ENCODE data around the gene RASSF8.
A peak's percentile ranks its signal among the peaks of the same experiment; 100 is the strongest.

RASSF8 gene

DNA sequence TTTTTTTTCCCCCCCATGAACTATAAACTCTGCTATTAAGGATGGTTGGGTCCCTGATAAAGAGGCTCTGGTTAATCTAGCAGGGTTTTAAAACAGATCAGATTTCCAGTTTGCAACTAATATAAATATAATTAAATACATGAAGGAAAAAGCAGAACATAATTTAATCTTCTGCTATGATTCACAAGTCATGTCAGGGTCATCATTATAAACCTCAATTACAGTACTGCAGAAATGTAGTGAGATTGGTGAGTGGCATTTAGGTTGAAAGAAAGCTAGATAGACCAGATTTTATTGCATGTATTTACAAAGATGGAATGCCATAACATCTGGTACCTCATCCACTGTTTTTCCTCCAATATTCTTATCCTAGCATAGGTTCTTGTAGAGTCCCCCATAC lies 14.5 kb upstream of the RASSF8 start:
- no peak for DNase-seq (ENCODE audit: low read depth)
- TF ChIP-seq CTCF (conservative IDR thresholded peaks at IDR 0.05; ENCODE audit: low read depth, low read length): no peak
- no peak overlapping the region for H3K4me3 ChIP-seq (ENCODE audit: low read length)

GRCh38 chr12:25949343-25949742 lies 9.1 kb upstream of the RASSF8 start:
- H3K4me3 ChIP-seq (ENCODE audit: low read length): no peak overlapping the region
- TF ChIP-seq CTCF (conservative IDR thresholded peaks at IDR 0.05; ENCODE audit: low read depth, low read length): no peak
- no peak for DNase-seq (ENCODE audit: low read depth)

- no peak for TF ChIP-seq CTCF (conservative IDR thresholded peaks at IDR 0.05; ENCODE audit: low read depth, low read length)
- no peak for DNase-seq (ENCODE audit: low read depth)
- H3K4me3 ChIP-seq (ENCODE audit: low read length): no peak overlapping the region
Measured at GRCh38 chr12:25950329-25951115, 8.0 kb upstream of the RASSF8 start.

DNA sequence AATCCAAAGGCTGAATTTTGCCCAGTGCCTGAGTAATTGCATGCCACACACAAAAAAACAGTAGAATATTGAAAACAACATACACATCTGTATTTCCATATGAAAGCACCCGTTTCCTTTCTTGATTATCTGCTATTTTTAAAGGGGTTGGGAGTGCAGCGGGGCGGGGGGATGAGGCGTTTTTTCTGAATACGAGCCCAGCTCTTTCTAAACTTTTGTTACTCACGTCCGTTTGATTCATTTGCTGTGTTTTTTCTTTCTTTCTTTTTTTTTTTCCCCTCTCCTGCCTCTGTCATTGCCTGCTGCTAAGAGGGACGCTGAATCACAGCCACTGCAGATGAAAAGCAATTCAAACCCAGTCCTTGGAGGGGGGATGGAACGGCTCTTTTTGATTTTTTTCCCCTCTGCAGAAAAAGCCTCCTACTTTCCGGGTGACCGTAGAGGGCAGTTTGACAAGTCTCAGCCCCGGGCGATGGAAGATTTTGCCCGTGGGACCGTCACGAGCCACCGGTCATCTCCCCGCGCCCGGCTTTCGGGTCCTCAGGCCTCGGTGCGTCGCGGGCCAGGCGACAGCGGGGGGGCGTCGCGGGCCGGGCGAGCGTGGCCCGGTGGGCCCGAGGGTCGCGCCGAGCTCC lies 572 bp upstream of the RASSF8 start:
- peak overlapping the region; percentile 70 for H3K4me3 ChIP-seq (ENCODE audit: low read length)
- TF ChIP-seq CTCF (conservative IDR thresholded peaks at IDR 0.05; ENCODE audit: low read depth, low read length): no peak

DNA sequence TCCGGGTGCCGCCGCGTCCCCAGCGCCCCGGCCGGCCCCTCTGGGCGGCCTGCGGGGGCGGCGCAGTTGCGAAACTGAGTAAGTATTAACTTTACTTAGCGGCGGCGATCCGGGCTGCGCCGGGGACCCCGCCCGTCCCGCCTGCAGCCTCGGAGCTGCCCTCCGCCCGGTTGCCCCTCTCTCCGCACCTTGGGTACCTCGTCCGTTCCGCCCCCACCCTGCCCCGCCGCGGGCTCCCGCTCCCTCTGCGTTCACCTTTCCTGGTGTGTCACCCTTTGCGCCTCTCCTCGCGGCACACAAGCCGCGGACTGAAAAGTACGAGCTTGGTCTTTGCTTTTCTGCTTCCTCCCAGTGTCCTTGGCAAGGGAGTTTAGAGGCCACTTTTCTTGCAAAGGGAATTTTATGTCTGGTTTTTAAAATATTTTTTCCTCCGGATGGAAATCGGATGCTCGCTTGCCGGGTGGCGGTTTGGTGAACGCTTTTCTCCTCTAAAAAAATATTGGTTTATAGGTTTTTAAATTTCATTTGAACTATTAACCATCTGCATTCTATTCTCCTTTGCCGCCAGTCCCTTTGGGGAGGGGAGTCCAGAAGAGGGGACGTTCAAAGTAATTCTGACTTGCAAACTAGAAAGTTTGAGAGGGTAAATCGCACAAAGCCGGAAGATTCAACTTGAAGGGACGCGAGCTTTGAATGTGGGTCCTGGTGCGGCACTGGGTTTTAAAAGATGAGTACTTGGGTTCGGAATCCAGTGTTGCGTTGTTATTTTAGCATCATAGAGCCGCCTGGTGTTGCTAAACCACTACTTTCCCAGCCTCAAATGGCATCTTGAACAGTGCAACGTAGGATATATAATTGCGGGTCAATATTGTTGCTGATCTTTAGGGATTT lies 834 bp downstream of the RASSF8 start:
- no peak for DNase-seq (ENCODE audit: low read depth)
- TF ChIP-seq CTCF (conservative IDR thresholded peaks at IDR 0.05; ENCODE audit: low read depth, low read length): peak; percentile 30
- H3K4me3 ChIP-seq (ENCODE audit: low read length): peak overlapping the region; percentile 71

More for the DNA sequence above, 572 bp upstream of the RASSF8 start:
- no peak for DNase-seq (ENCODE audit: low read depth)

DNA sequence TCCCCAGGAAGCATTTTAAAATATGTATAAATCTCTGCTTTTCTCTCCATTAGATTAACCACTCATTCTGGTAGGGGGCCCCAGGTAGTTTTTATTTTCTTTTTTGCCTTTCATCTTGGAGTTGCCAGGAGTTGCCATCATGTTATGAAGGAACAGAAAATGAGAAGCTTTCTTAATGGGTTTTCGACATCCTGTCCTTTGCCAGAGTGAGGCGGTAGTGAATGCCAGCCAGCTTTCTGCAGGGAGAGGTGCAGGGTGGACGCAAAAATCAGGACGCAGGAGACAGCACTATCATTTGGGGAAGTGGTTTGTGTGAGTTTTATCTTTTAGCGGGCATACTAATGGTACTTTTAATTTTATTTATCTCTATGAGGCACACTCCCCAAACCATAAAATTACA lies 1.7 kb downstream of the RASSF8 start:
- peak; percentile 48 for TF ChIP-seq CTCF (conservative IDR thresholded peaks at IDR 0.05; ENCODE audit: low read depth, low read length)

More for the DNA sequence above, 1.7 kb downstream of the RASSF8 start:
- peak overlapping the region; percentile 71 for H3K4me3 ChIP-seq (ENCODE audit: low read length)
- DNase-seq (ENCODE audit: low read depth): no peak

All from retinal pigment epithelial cell (primary cell).